ENCODE measurements around the gene MME.

DNA sequence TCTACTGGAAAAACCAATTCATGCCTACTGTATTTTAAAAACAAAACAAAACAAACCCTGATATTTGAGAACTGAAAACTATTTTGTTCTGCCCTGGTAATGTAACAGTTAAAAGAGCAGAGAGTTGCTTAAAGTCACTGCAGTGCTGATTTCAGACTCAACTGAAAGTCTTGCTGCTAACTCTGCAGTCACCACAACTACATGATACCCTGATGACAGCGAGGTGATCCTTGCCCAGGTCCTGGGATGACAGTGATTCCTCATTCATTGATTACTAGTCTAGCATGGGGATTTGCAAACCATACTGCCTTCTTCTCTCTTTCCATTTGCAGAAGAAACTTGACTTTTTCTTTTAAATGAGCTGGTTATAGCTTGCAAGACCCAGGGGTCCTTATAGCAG is 67.5 kb downstream of the MME start:
- TF ChIP-seq, protein P1, sequence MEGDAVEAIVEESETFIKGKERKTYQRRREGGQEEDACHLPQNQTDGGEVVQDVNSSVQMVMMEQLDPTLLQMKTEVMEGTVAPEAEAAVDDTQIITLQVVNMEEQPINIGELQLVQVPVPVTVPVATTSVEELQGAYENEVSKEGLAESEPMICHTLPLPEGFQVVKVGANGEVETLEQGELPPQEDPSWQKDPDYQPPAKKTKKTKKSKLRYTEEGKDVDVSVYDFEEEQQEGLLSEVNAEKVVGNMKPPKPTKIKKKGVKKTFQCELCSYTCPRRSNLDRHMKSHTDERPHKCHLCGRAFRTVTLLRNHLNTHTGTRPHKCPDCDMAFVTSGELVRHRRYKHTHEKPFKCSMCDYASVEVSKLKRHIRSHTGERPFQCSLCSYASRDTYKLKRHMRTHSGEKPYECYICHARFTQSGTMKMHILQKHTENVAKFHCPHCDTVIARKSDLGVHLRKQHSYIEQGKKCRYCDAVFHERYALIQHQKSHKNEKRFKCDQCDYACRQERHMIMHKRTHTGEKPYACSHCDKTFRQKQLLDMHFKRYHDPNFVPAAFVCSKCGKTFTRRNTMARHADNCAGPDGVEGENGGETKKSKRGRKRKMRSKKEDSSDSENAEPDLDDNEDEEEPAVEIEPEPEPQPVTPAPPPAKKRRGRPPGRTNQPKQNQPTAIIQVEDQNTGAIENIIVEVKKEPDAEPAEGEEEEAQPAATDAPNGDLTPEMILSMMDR (conservative IDR thresholded peaks at IDR 0.05 in 1 of 2, IDR thresholded peaks at IDR 0.05 in 1 of 2; ENCODE audit: low read depth in 1 of 2, low read length in 2 of 2): no peak
- TF ChIP-seq EZH2 (IDR thresholded peaks at IDR 0.05; ENCODE audit: low read length, missing control alignments): no peak

Measured in fibroblast of lung (primary cell).